ENCODE data around the gene GRIK5.
"Not testable (repeated sequence)": the region's sequence is repeated elsewhere in the genome, so short reads cannot be mapped to it uniquely, and the experiment has no call there.

GRIK5 gene

GRCh38 chr19:42108527-42109389 is 38.8 kb upstream of the GRIK5 start:
- DNase-seq (ENCODE audit: low read depth), result peak; percentile 87
- TF ChIP-seq MAX (IDR thresholded peaks at IDR 0.05; ENCODE audit: low read depth, low read length) (no peak), CTCF (IDR thresholded peaks at IDR 0.05; ENCODE audit: low read depth, low read length) (peak; percentile 98)
- no peak overlapping the region for H3K4me3 ChIP-seq (ENCODE audit: low read depth, low read length)

GRCh38 chr19:42105368-42105767 is 35.4 kb upstream of the GRIK5 start:
- no peak overlapping the region for H3K4me3 ChIP-seq (ENCODE audit: low read depth, low read length)
- TF ChIP-seq POLR2A (IDR thresholded peaks at IDR 0.05; ENCODE audit: extremely low read depth, insufficient read length) (no peak), CTCF (IDR thresholded peaks at IDR 0.05; ENCODE audit: low read depth, low read length) (no peak), MAX (IDR thresholded peaks at IDR 0.05; ENCODE audit: low read depth, low read length) (no peak), MYC (IDR thresholded peaks at IDR 0.05; ENCODE audit: low read depth, low read length) (no peak)
- no peak for DNase-seq (ENCODE audit: low read depth)

- TF ChIP-seq POLR2A (IDR thresholded peaks at IDR 0.05; ENCODE audit: extremely low read depth, insufficient read length), result no peak
- TF ChIP-seq CTCF (IDR thresholded peaks at IDR 0.05; ENCODE audit: low read depth, low read length), result no peak
- TF ChIP-seq MYC (IDR thresholded peaks at IDR 0.05; ENCODE audit: low read depth, low read length), result no peak
- TF ChIP-seq MAX (IDR thresholded peaks at IDR 0.05; ENCODE audit: low read depth, low read length), result no peak
- no peak overlapping the region for H3K4me3 ChIP-seq (ENCODE audit: low read depth, low read length)
- DNase-seq (ENCODE audit: low read depth), result no peak
Measured at GRCh38 chr19:42102877-42103276, 32.9 kb upstream of the GRIK5 start.

GRCh38 chr19:42100241-42100640 is 30.2 kb upstream of the GRIK5 start:
- H3K4me3 ChIP-seq (ENCODE audit: low read depth, low read length); DNase-seq (ENCODE audit: low read depth): not testable (repeated sequence)

- no peak overlapping the region for H3K4me3 ChIP-seq (ENCODE audit: low read depth, low read length)
- no peak for DNase-seq (ENCODE audit: low read depth)
- TF ChIP-seq POLR2A (IDR thresholded peaks at IDR 0.05; ENCODE audit: extremely low read depth, insufficient read length) (no peak), MAX (IDR thresholded peaks at IDR 0.05; ENCODE audit: low read depth, low read length) (no peak), MYC (IDR thresholded peaks at IDR 0.05; ENCODE audit: low read depth, low read length) (no peak), CTCF (IDR thresholded peaks at IDR 0.05; ENCODE audit: low read depth, low read length) (no peak)
Measured at GRCh38 chr19:42099336-42099925, 29.4 kb upstream of the GRIK5 start.

- no peak overlapping the region for H3K4me3 ChIP-seq (ENCODE audit: low read depth, low read length)
- no peak for TF ChIP-seq POLR2A (IDR thresholded peaks at IDR 0.05; ENCODE audit: extremely low read depth, insufficient read length)
- TF ChIP-seq MAX (IDR thresholded peaks at IDR 0.05; ENCODE audit: low read depth, low read length), result no peak
- no peak for TF ChIP-seq MYC (IDR thresholded peaks at IDR 0.05; ENCODE audit: low read depth, low read length)
- no peak for TF ChIP-seq CTCF (IDR thresholded peaks at IDR 0.05; ENCODE audit: low read depth, low read length)
- DNase-seq (ENCODE audit: low read depth), result no peak
Measured at GRCh38 chr19:42098781-42099180, 28.8 kb upstream of the GRIK5 start.

All from NB4 (cell line).